Neural cell (in vitro differentiated cells): Measurements from ENCODE around the gene ATP5F1E. TPM values are rescaled to one million over a fixed set of nuclear protein-coding genes. Genes with fewer than 3 reads are reported as not detected.

Experiments used
- H2AFZ ChIP-seq: fragments of 200-600, 300-800 bp; sonication (generic), shearing (Covaris generic); 2 replicates; pipeline ENCODE4 v1.6.0; 2014; ENCODE audit warnings: low read depth, mild to moderate bottlenecking, antibody characterized with exemption, low read length, moderate library complexity
- H3F3A ChIP-seq: fragments of 200-600 bp; shearing (Covaris generic); 2 replicates; pipeline ENCODE4 v1.6.1; 2016; ENCODE audit warnings: mild to moderate bottlenecking, moderate library complexity, mixed read lengths, antibody characterized with exemption, low read length; ENCODE audit not compliant: insufficient read depth, poor library complexity, severe bottlenecking
- H3K27ac ChIP-seq: fragments of 200-600, 300-800 bp; sonication (generic), shearing (Covaris generic); 2 replicates; pipeline ENCODE4 v1.5.1; 2014; ENCODE audit warnings: mild to moderate bottlenecking, low read length, moderate library complexity
- H3K27me3 ChIP-seq: fragments of 300-800, 200-600 bp; sonication (generic), shearing (Covaris generic); 2 replicates; pipeline ENCODE4 v1.6.0; 2014; ENCODE audit warnings: mild to moderate bottlenecking, low read depth, low read length, moderate library complexity; ENCODE audit not compliant: insufficient read depth
- H3K36me3 ChIP-seq: fragments of 300-800, 200-600 bp; sonication (generic), shearing (Covaris generic); 2 replicates; pipeline ENCODE4 v1.5.1; 2014; ENCODE audit warnings: mild to moderate bottlenecking, antibody characterized with exemption, low read length, moderate library complexity; ENCODE audit not compliant: insufficient read depth
- H3K4me2 ChIP-seq: fragments of 300-800, 200-600 bp; sonication (generic), shearing (Covaris generic); 2 replicates; pipeline ENCODE4 v1.6.0; 2014; ENCODE audit warnings: mild to moderate bottlenecking, low read length
- H3K4me3 ChIP-seq: fragments of 300-800, 200-600 bp; sonication (generic), shearing (Covaris generic); 2 replicates; pipeline ENCODE4 v1.5.1; 2014; ENCODE audit warnings: mild to moderate bottlenecking, low read length, moderate library complexity
- H3K79me2 ChIP-seq: fragments of 200-600 bp; shearing (Covaris generic); replicated peaks from 2 replicates; pipeline ENCODE4 v1.6.0; 2014; ENCODE audit warnings: mild to moderate bottlenecking, low read length, moderate library complexity; ENCODE audit not compliant: insufficient read depth
- H3K9ac ChIP-seq: fragments of 300-800, 200-600 bp; sonication (generic), shearing (Covaris generic); 2 replicates; pipeline ENCODE4 v1.6.1; 2016; ENCODE audit warnings: mild to moderate bottlenecking, low read length, mixed read lengths
- H3K9me2 ChIP-seq: fragments of 200-600 bp; shearing (Covaris generic); 2 replicates; pipeline ENCODE4 v1.6.1; 2016; ENCODE audit warnings: mild to moderate bottlenecking, low read length, mixed read lengths; ENCODE audit not compliant: insufficient read depth
- H3K9me3 ChIP-seq: fragments of 200-600, 300-800 bp; sonication (generic), shearing (Covaris generic); 2 replicates; pipeline ENCODE4 v1.6.1; 2016; ENCODE audit warnings: mild to moderate bottlenecking, mixed run types, low read length, moderate library complexity, mixed read lengths
- H4K20me1 ChIP-seq: fragments of 200-600 bp; shearing (Covaris generic); 2 replicates; pipeline ENCODE4 v1.6.1; 2016; ENCODE audit warnings: mild to moderate bottlenecking, mixed run types; ENCODE audit not compliant: insufficient read depth
- CTCF ChIP-seq: fragments of 450-650 bp; IDR thresholded peaks from 2 replicates; pipeline ENCODE4 v1.5.1; 2014; ENCODE audit warnings: antibody characterized with exemption, mild to moderate bottlenecking, moderate library complexity; ENCODE audit not compliant: poor library complexity, severe bottlenecking
- EP300 ChIP-seq: fragments of 450-650 bp; conservative IDR thresholded peaks from 2 replicates; pipeline ENCODE4 v1.6.1; 2014; ENCODE audit warnings: antibody characterized with exemption, mild to moderate bottlenecking, moderate library complexity; ENCODE audit not compliant: poor library complexity, severe bottlenecking
- EZH2 ChIP-seq: fragments of 200-600, 300-800 bp; shearing (Covaris generic), sonication (generic); IDR thresholded peaks from 2 replicates; pipeline ENCODE4 v1.6.1; 2014; ENCODE audit warnings: antibody characterized with exemption, low read length, borderline replicate concordance, mild to moderate bottlenecking; ENCODE audit not compliant: insufficient read depth, poor library complexity, severe bottlenecking
- MXI1 ChIP-seq: fragments of 450-650 bp; conservative IDR thresholded peaks from 2 replicates; pipeline ENCODE4 v1.6.1; 2014; ENCODE audit warnings: antibody characterized with exemption, mild to moderate bottlenecking; ENCODE audit not compliant: poor library complexity, severe bottlenecking
- POLR2AphosphoS5 ChIP-seq: IDR thresholded peaks from 2 replicates; pipeline ENCODE4 v1.6.1; 2012
- RAD21 ChIP-seq: fragments of 450-650 bp; conservative IDR thresholded peaks from 2 replicates; pipeline ENCODE4 v1.6.1; 2014; ENCODE audit warnings: antibody characterized with exemption, mild to moderate bottlenecking, moderate library complexity
- REST ChIP-seq: IDR thresholded peaks from 2 replicates; pipeline ENCODE4 v1.6.1; 2012; ENCODE audit warnings: borderline replicate concordance
- SMC3 ChIP-seq: fragments of 450-650 bp; conservative IDR thresholded peaks from 2 replicates; pipeline ENCODE4 v1.6.1; 2014; ENCODE audit warnings: antibody characterized with exemption, mild to moderate bottlenecking, moderate library complexity; ENCODE audit not compliant: poor library complexity
- TAF1 ChIP-seq: IDR thresholded peaks from 2 replicates; pipeline ENCODE4 v1.6.1; 2012; ENCODE audit warnings: low read depth
- polyA plus RNA-seq: library from polyadenylated mRNA; depleted of rRNA; stranded (reverse); fragments of >200 nt; gene quantifications from 2 replicates; pipeline ENCODE4 v1.2.3, GENCODE V29; 2014

The ATP5F1E gene
- polyA plus RNA-seq, 1 donor from 2014 or later = 133 TPM

- Histone ChIP-seq H3K79me2 (no peaks in the 10 kb centered on the region), H2AFZ (no peak overlapping the region), H3K27ac (no peak overlapping the region), H3K9me3 (no peaks in the 10 kb centered on the region), H3F3A (no peaks in the 10 kb centered on the region), H3K9ac (no peak overlapping the region), H4K20me1 (no peaks in the 10 kb centered on the region), H3K9me2 (no peaks in the 10 kb centered on the region), H3K4me3 (no peak overlapping the region), H3K27me3 (no peaks in the 10 kb centered on the region), H3K36me3 (peaks cover 17% of the 10 kb centered on the region), H3K4me2 (no peak overlapping the region)
- no peak for TF ChIP-seq POLR2AphosphoS5
- no peak for TF ChIP-seq MXI1
- TF ChIP-seq SMC3 = no peak
- TF ChIP-seq RAD21 = no peak
- TF ChIP-seq EP300 = no peak
- no peak for TF ChIP-seq CTCF
- TF ChIP-seq TAF1 = no peak
- TF ChIP-seq REST = no peak
- TF ChIP-seq EZH2 = no peak
Observed at GRCh38 chr20:58991715-58992114, 40.4 kb downstream of the ATP5F1E start.

GRCh38 chr20:58990651-58991445, 41.3 kb downstream of the ATP5F1E start:
- Histone ChIP-seq H3K79me2 (no peaks in the 10 kb centered on the region), H3K36me3 (peaks cover 17% of the 10 kb centered on the region), H2AFZ (no peak overlapping the region), H3K4me3 (no peak overlapping the region), H3F3A (no peaks in the 10 kb centered on the region), H4K20me1 (no peaks in the 10 kb centered on the region), H3K27ac (no peak overlapping the region), H3K27me3 (no peaks in the 10 kb centered on the region), H3K9me2 (no peaks in the 10 kb centered on the region), H3K9me3 (no peaks in the 10 kb centered on the region), H3K9ac (no peak overlapping the region), H3K4me2 (no peak overlapping the region)
- no peak for TF ChIP-seq REST
